HepG2 (cell line): ENCODE measurements around the gene BCAS3. TPM values are rescaled to one million over a fixed set of nuclear protein-coding genes. Genes with fewer than 3 reads are reported as not detected.

ENCODE experiments used
- ARID2 ChIP-seq: sonication (generic); formaldehyde crosslinking; IDR thresholded peaks from 2 replicates; pipeline ENCODE4 v1.8.1; 2022; ENCODE audit warnings: mild to moderate bottlenecking, missing genetic modification reagents, borderline replicate concordance
- EP300 ChIP-seq, 3 experiments: sonication (generic) in 1 of 3; formaldehyde crosslinking in 1 of 3; IDR thresholded peaks; 2 replicates each; pipeline versions ENCODE4 v1.5.1 to v1.6.1; 2011 to 2020; ENCODE audit warnings: low read depth in 2 of 3, low read length in 2 of 3, borderline replicate concordance in 1 of 3, improper control_type of control experiment in 1 of 3, mild to moderate bottlenecking in 1 of 3, missing genetic modification reagents in 1 of 3, moderate library complexity in 1 of 3
- HDAC6 ChIP-seq: fragments of 200-600 bp; sonication (generic); IDR thresholded peaks from 2 replicates; pipeline ENCODE4 v1.7.0; 2017; ENCODE audit warnings: mild to moderate bottlenecking, antibody characterized with exemption, low read length, low read depth
- HNRNPL ChIP-seq: fragments of 200-400 bp; formaldehyde crosslinking; IDR thresholded peaks from 2 replicates; pipeline ENCODE4 v1.6.1; 2017; ENCODE audit warnings: mild to moderate bottlenecking, low read depth, low read length
- JUN ChIP-seq: sonication (generic); formaldehyde crosslinking; IDR thresholded peaks from 2 replicates; pipeline ENCODE4 v1.4.0; 2020; ENCODE audit warnings: mild to moderate bottlenecking, missing genetic modification reagents
- KDM1A ChIP-seq: IDR thresholded peaks from 2 replicates; pipeline ENCODE4 v1.6.1; 2016; ENCODE audit warnings: missing compliant biosample characterization
- KLF13 ChIP-seq: sonication (generic); formaldehyde crosslinking; IDR thresholded peaks from 2 replicates; pipeline ENCODE4 v1.4.0; 2020; ENCODE audit warnings: mild to moderate bottlenecking, missing genetic modification reagents
- NR2F2 ChIP-seq: IDR thresholded peaks from 2 replicates; pipeline ENCODE4 v1.6.1; 2012; ENCODE audit warnings: low read depth, inconsistent platforms, borderline replicate concordance
- PLSCR1 ChIP-seq: sonication (generic); formaldehyde crosslinking; IDR thresholded peaks from 2 replicates; pipeline ENCODE4 v1.5.0; 2020; ENCODE audit warnings: missing genetic modification reagents, mild to moderate bottlenecking, borderline replicate concordance
- RBM22 ChIP-seq: fragments of 200-400 bp; formaldehyde crosslinking; optimal IDR thresholded peaks from 2 replicates; pipeline ENCODE3; 2017; ENCODE audit warnings: mild to moderate bottlenecking, low read length, moderate library complexity
- SMC3 ChIP-seq: IDR thresholded peaks from 2 replicates; pipeline ENCODE4 v1.6.1; 2011; ENCODE audit warnings: low read length, improper control_type of control experiment
- SNAI1 ChIP-seq: sonication (generic); formaldehyde crosslinking; IDR thresholded peaks from 2 replicates; pipeline ENCODE4 v1.5.0; 2020; ENCODE audit warnings: mild to moderate bottlenecking, missing genetic modification reagents, borderline replicate concordance
- TSC22D2 ChIP-seq: sonication (generic); formaldehyde crosslinking; IDR thresholded peaks from 2 replicates; pipeline ENCODE4 v1.5.1; 2020; ENCODE audit warnings: missing genetic modification reagents, mild to moderate bottlenecking, borderline replicate concordance
- ZNF20 ChIP-seq: sonication (generic); formaldehyde crosslinking; IDR thresholded peaks from 2 replicates; pipeline ENCODE4 v1.4.0; 2020; ENCODE audit warnings: mild to moderate bottlenecking, moderate library complexity, missing genetic modification reagents
- ZNF558 ChIP-seq: sonication (generic); formaldehyde crosslinking; IDR thresholded peaks from 2 replicates; pipeline ENCODE4 v1.9.0; 2022; ENCODE audit warnings: mild to moderate bottlenecking, missing genetic modification reagents, borderline replicate concordance
- ZNF777 ChIP-seq: sonication (generic); formaldehyde crosslinking; IDR thresholded peaks from 2 replicates; pipeline ENCODE4 v1.4.0; 2020; ENCODE audit warnings: missing genetic modification reagents
- ZNF839 ChIP-seq: sonication (generic); formaldehyde crosslinking; IDR thresholded peaks from 2 replicates; pipeline ENCODE4 v1.4.0; 2020; ENCODE audit warnings: missing genetic modification reagents, mild to moderate bottlenecking, borderline replicate concordance
- ZSCAN21 ChIP-seq: sonication (generic); formaldehyde crosslinking; IDR thresholded peaks from 2 replicates; pipeline ENCODE4 v1.8.0; 2022; ENCODE audit warnings: mild to moderate bottlenecking, missing genetic modification reagents, moderate library complexity, borderline replicate concordance
- polyA plus RNA-seq, 8 experiments: library from polyadenylated mRNA; depleted of rRNA in 3 of 8; stranded (reverse) in 7 of 8; unstranded in 1 of 8; fragments of >200 nt; fragmentation: Illumina TruSeq in 4 of 8; extraction: Trizol in 4 of 8; gene quantifications; 2 replicates each; pipeline versions ENCODE4 v1.2.1 to v1.2.3, GENCODE V29; 2011 to 2016; ENCODE audit warnings: low read depth in 4 of 8, missing spikeins in 1 of 8, mixed read lengths in 1 of 8; ENCODE audit not compliant: insufficient read depth in 1 of 8
- total RNA-seq, 5 experiments: library from RNA; depleted of rRNA; stranded (reverse); fragments of >200 nt; fragmentation: Illumina TruSeq; extraction: Trizol; gene quantifications; 2 replicates each; pipeline ENCODE4 v1.2.3, GENCODE V29; 2016; ENCODE audit warnings: low read depth in 1 of 5
- TF ChIP-seq, protein P1 (sequence below), 2 experiments: sonication (generic) in 1 of 2; formaldehyde crosslinking in 1 of 2; IDR thresholded peaks; 2 replicates each; pipeline versions ENCODE4 v1.4.0 to v1.6.1; 2018 to 2020; ENCODE audit warnings: missing genetic modification reagents in 2 of 2, borderline replicate concordance in 1 of 2, low read depth in 1 of 2, mild to moderate bottlenecking in 1 of 2, missing biosample characterization in 1 of 2
- TF ChIP-seq, protein P2 (sequence below): sonication (generic); formaldehyde crosslinking; IDR thresholded peaks from 2 replicates; pipeline ENCODE4 v1.4.0; 2020; ENCODE audit warnings: mild to moderate bottlenecking, missing genetic modification reagents, borderline replicate concordance

Gene BCAS3
- total and polyA plus RNA-seq, 2 of the 13 experiments (the other 11 are each of a cell fraction or from before 2014, with no cell fraction given) = 10.7 to 11.2 TPM

DNA sequence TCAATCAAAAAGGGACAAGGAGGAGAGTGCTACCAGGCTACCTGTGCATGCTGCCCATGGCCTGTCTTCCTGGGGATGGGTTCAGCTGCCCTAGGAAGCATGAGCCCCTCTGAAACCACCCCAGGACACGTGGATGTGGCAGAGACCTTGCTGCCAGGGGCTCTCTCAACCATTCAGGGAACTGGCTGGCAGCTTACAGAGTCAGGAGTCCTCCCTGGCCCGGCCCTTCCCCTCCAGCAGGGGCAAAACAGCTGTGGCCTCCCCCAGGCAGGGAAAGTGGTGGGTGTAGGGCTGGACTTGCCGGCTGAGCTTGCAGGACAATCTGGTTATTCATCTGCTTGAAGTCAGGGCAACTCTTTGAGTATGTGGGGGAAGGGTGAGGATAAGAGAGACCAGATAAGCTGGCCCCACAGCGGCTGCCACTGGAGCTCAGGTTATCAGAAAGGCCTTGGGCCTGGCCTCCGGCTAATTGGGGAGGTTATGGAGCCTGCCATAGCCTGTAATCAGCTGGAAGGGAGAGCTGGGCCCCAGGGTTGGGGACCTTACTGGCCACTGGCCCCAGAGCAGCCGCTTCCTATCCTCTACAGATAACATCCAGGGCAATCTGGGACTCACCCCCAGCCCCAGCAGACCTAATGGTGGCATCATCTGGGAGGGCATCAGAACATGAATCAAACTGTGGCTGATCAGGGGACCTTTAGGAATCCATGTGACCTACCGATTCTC lies 716.4 kb downstream of the BCAS3 start (continued):
- TF ChIP-seq PLSCR1 (CRISPR knock-in tag) (no peak), HDAC6 (no peak), RBM22 (peak; percentile 42), JUN (CRISPR knock-in tag) (peak; percentile 46; the same call in 1 of the 2 replicates), NR2F2 (peak; percentile 61; the same call in 1 of the 2 replicates), ZNF20 (CRISPR knock-in tag) (no peak), SMC3 (no peak), ARID2 (CRISPR knock-in tag) (no peak), ZNF777 (CRISPR knock-in tag) (peak; percentile 39; the same call in 1 of the 2 replicates), SNAI1 (CRISPR knock-in tag) (no peak), ZNF839 (CRISPR knock-in tag) (no peak), ZSCAN21 (CRISPR knock-in tag) (no peak; the same call in 1 of the 2 replicates), HNRNPL (peak; percentile 95), ZNF558 (CRISPR knock-in tag) (0 out of 2 replicates have a peak, but pooled peaks have one; percentile 45), EP300 (IDR thresholded peaks at IDR 0.05; ENCODE audit: low read depth in 2 of 2, low read length in 2 of 2) (peak in 1 of 2 experiments; percentile 87; a peak in 1 of 4 replicates), EP300 (CRISPR knock-in tag; IDR thresholded peaks at IDR 0.05; ENCODE audit: borderline replicate concordance) (peak; percentile 74; the same call in 1 of the 2 replicates), KDM1A (CRISPR knock-in tag) (no peak), KLF13 (no peak), TSC22D2 (CRISPR knock-in tag) (no peak)
- TF ChIP-seq, protein P1, sequence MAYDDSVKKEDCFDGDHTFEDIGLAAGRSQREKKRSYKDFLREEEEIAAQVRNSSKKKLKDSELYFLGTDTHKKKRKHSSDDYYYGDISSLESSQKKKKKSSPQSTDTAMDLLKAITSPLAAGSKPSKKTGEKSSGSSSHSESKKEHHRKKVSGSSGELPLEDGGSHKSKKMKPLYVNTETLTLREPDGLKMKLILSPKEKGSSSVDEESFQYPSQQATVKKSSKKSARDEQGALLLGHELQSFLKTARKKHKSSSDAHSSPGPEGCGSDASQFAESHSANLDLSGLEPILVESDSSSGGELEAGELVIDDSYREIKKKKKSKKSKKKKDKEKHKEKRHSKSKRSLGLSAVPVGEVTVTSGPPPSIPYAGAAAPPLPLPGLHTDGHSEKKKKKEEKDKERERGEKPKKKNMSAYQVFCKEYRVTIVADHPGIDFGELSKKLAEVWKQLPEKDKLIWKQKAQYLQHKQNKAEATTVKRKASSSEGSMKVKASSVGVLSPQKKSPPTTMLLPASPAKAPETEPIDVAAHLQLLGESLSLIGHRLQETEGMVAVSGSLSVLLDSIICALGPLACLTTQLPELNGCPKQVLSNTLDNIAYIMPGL (CRISPR knock-in tag; IDR thresholded peaks at IDR 0.05; ENCODE audit: borderline replicate concordance in 1 of 2, low read depth in 1 of 2) = peak; percentile 76 to 82
- TF ChIP-seq, protein P2, sequence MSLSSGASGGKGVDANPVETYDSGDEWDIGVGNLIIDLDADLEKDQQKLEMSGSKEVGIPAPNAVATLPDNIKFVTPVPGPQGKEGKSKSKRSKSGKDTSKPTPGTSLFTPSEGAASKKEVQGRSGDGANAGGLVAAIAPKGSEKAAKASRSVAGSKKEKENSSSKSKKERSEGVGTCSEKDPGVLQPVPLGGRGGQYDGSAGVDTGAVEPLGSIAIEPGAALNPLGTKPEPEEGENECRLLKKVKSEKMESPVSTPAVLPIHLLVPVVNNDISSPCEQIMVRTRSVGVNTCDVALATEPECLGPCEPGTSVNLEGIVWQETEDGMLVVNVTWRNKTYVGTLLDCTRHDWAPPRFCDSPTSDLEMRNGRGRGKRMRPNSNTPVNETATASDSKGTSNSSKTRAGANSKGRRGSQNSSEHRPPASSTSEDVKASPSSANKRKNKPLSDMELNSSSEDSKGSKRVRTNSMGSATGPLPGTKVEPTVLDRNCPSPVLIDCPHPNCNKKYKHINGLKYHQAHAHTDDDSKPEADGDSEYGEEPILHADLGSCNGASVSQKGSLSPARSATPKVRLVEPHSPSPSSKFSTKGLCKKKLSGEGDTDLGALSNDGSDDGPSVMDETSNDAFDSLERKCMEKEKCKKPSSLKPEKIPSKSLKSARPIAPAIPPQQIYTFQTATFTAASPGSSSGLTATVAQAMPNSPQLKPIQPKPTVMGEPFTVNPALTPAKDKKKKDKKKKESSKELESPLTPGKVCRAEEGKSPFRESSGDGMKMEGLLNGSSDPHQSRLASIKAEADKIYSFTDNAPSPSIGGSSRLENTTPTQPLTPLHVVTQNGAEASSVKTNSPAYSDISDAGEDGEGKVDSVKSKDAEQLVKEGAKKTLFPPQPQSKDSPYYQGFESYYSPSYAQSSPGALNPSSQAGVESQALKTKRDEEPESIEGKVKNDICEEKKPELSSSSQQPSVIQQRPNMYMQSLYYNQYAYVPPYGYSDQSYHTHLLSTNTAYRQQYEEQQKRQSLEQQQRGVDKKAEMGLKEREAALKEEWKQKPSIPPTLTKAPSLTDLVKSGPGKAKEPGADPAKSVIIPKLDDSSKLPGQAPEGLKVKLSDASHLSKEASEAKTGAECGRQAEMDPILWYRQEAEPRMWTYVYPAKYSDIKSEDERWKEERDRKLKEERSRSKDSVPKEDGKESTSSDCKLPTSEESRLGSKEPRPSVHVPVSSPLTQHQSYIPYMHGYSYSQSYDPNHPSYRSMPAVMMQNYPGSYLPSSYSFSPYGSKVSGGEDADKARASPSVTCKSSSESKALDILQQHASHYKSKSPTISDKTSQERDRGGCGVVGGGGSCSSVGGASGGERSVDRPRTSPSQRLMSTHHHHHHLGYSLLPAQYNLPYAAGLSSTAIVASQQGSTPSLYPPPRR (CRISPR knock-in tag) = peak; percentile 84
